ENCODE data around the gene ZNF829. TPM values are rescaled to one million over a fixed set of nuclear protein-coding genes. Genes with fewer than 3 reads are reported as not detected.

ZNF829 gene
- total RNA-seq, 3 donors from 2014 or later, result 3.2 to 8.9 (median 4.3) TPM

GRCh38 chr19:36850559-36851442 is 65.3 kb downstream of the ZNF829 start, which contains the start of gene ZNF345:
TSS of gene ZNF345 (plus strand) at chr19:36850876. CDS start at chr19:36876831, 25,955 bp downstream.
- intact Hi-C loops (cut with DNase I; ENCODE audit: low total_unique reads), result no loop called here
- peak; percentile 87 to 91 for DNase-seq (ENCODE audit: low spot score in 2 of 2)
- Histone ChIP-seq H3K27me3 (no peaks in the 10 kb centered on the region), H3K27ac (peak within 1 kb of the TSS; percentile 92 to 94), H3K36me3 (no peaks in the 10 kb centered on the region), H3K4me1 (no peaks in the 10 kb centered on the region), H3K4me3 (peak within 1 kb of the TSS; percentile 72 to 84 (median 79)), H3K9me3 (peaks cover 13 to 19% of the 10 kb centered on the region in 2 donors)
- TF ChIP-seq POLR2A (IDR thresholded peaks at IDR 0.05) (peak; percentile 32), CTCF (IDR thresholded peaks at IDR 0.05) (no peak), POLR2AphosphoS5 (IDR thresholded peaks at IDR 0.05) (peak in 2 of 3 donors; percentile 54 to 58)

- TF ChIP-seq POLR2AphosphoS5 (IDR thresholded peaks at IDR 0.05), result peak in 2 of 3 donors; percentile 15 to 63
- TF ChIP-seq POLR2A (IDR thresholded peaks at IDR 0.05), result no peak
- no peak for TF ChIP-seq CTCF (IDR thresholded peaks at IDR 0.05)
- DNase-seq (ENCODE audit: low spot score in 2 of 2), result peak; percentile 81 to 85
- Histone ChIP-seq H3K27me3 (no peaks in the 10 kb centered on the region), H3K4me3 (peak overlapping the region; percentile 72 to 84 (median 79)), H3K4me1 (no peaks in the 10 kb centered on the region), H3K27ac (peak overlapping the region; percentile 92 to 94), H3K36me3 (no peaks in the 10 kb centered on the region), H3K9me3 (peaks cover 4 to 14% of the 10 kb centered on the region in 2 donors)
- intact Hi-C loops (cut with DNase I; ENCODE audit: low total_unique reads), result no loop called here
Measured at GRCh38 chr19:36849701-36850558, 66.2 kb downstream of the ZNF829 start.

GRCh38 chr19:36847968-36848367 is 68.1 kb downstream of the ZNF829 start:
- Histone ChIP-seq H3K27ac (peak overlapping the region in 1 of 2 donors; percentile 92), H3K36me3 (no peaks in the 10 kb centered on the region), H3K4me3 (no peak overlapping the region), H3K4me1 (no peaks in the 10 kb centered on the region), H3K27me3 (no peaks in the 10 kb centered on the region), H3K9me3 (no peaks in the 10 kb centered on the region)
- intact Hi-C loops (cut with DNase I; ENCODE audit: low total_unique reads), result no loop called here
- DNase-seq (ENCODE audit: low spot score in 2 of 2), result no peak
- TF ChIP-seq POLR2AphosphoS5 (IDR thresholded peaks at IDR 0.05), result no peak
- no peak for TF ChIP-seq POLR2A (IDR thresholded peaks at IDR 0.05)
- no peak for TF ChIP-seq CTCF (IDR thresholded peaks at IDR 0.05)

GRCh38 chr19:36838784-36839324 is 77.2 kb downstream of the ZNF829 start:
- H3K36me3 ChIP-seq, result no peaks in the 10 kb centered on the region
- peak overlapping the region; percentile 81 to 93 for H3K27ac ChIP-seq
- H3K4me1 ChIP-seq, result no peaks in the 10 kb centered on the region
- TF ChIP-seq CTCF (IDR thresholded peaks at IDR 0.05), result no peak
- H3K9me3 ChIP-seq, result peaks cover 28 to 29% of the 10 kb centered on the region in 2 donors
- no peak for DNase-seq (ENCODE audit: low spot score in 2 of 2)
- H3K27me3 ChIP-seq, result no peaks in the 10 kb centered on the region
- peak overlapping the region; percentile 62 to 88 (median 76) for H3K4me3 ChIP-seq
- intact Hi-C loops (cut with DNase I; ENCODE audit: low total_unique reads), result no loop called here

Other genes starting within 250 kb of the ZNF829 start
- gene ZNF461, start 249.5 kb downstream of the ZNF829 start, total RNA-seq, result 10 to 100 TPM in 1 of 3 donors, 1 to 10 TPM in 2; 8.2 to 13.6 (median 9.0) TPM
- gene ZNF567, start 228.7 kb downstream of the ZNF829 start, total RNA-seq, result 10 to 100 TPM in 2 of 3 donors, 1 to 10 TPM in 1; 3.8 to 20.6 (median 15.1) TPM
- 1 to 10 TPM; 2.3 to 8.5 (median 2.4) TPM for gene ZNF850, start 143.5 kb downstream of the ZNF829 start, total RNA-seq
- 10 to 100 TPM in 1 of 3 donors, 1 to 10 TPM in 2; 5.6 to 11.4 (median 8.8) TPM for gene ZNF790, start 77.9 kb downstream of the ZNF829 start, total RNA-seq
- gene ZNF345, start 65.4 kb downstream of the ZNF829 start, total RNA-seq, result 10 to 100 TPM in 2 of 3 donors, 1 to 10 TPM in 1; 8.6 to 13.6 (median 10.2) TPM
- 10 to 100 TPM in 1 of 3 donors, 1 to 10 TPM in 2; 8.5 to 17.9 (median 9.8) TPM for gene ZNF568, start within 50 bp of the ZNF829 start, total RNA-seq
- 10 to 100 TPM in 2 of 3 donors, 1 to 10 TPM in 1; 5.1 to 19.2 (median 17.4) TPM for gene ZNF420, start 162.1 kb upstream of the ZNF829 start, total RNA-seq